Suprapubic skin (tissue), 4 donors: ENCODE measurements around the gene UBE4B.

Source experiments
- CTCF ChIP-seq, 2 donors: fragments of 200-600 bp in 1 of 2; fragments of 450-650 bp in 1 of 2; sonication (generic) in 1 of 2; IDR thresholded peaks; one replicate each; pipeline ENCODE4 v1.5.1; 2016 to 2019; ENCODE audit warnings: antibody characterized with exemption in 2 of 2, mild to moderate bottlenecking in 1 of 2, moderate library complexity in 1 of 2
- POLR2A ChIP-seq, 2 donors: fragments of 450-650 bp; IDR thresholded peaks; one replicate each; pipeline ENCODE4 v1.6.1; 2017; ENCODE audit warnings: antibody characterized with exemption in 2 of 2, mild to moderate bottlenecking in 2 of 2, moderate library complexity in 2 of 2
- POLR2AphosphoS5 ChIP-seq, 3 donors: sonication (generic); formaldehyde crosslinking; IDR thresholded peaks; one replicate each; pipeline ENCODE4 v1.6.1; 2017; ENCODE audit warnings: antibody characterized with exemption in 3 of 3

- TF ChIP-seq CTCF (IDR thresholded peaks at IDR 0.05) (no peak), POLR2A (IDR thresholded peaks at IDR 0.05) (no peak), POLR2AphosphoS5 (IDR thresholded peaks at IDR 0.05) (no peak)
Observed at GRCh38 chr1:10181154-10181553, 148.4 kb downstream of the UBE4B start.
